ENCODE measurements around the gene AQP2. TPM values are rescaled to one million over a fixed set of nuclear protein-coding genes. Genes with fewer than 3 reads are reported as not detected.

The AQP2 gene
- total and polyA plus RNA-seq, 2 donors (not counting 1 experiment from before 2014, with no cell fraction given): not detected

GRCh38 chr12:49947593-49948226 lies 2.8 kb upstream of the AQP2 start:
- no peak overlapping the region for H3K27ac Mint-ChIP-seq
- CTCF ChIA-PET: interaction anchor here (1.0 to 2.4 kb wide), 2 partner anchors 10 to 15 kb away, joined by 3 to 9 read pairs; no protein-coding TSS in a partner anchor
- POLR2A ChIA-PET: interaction anchor here (0.6 kb wide), 1 partner anchor 78 kb away, joined by 6 read pairs; the partner anchor contains the start of gene RACGAP1
- H3K9ac ChIP-seq (ENCODE audit: low read length): no peak overlapping the region
- no peak overlapping the region for H3K4me3 Mint-ChIP-seq
- H3K36me3 ChIP-seq (replicated peaks in 1 of 2; ENCODE audit: control extremely low read depth in 1 of 2, control insufficient read depth in 1 of 2, extremely low read depth in 1 of 2, insufficient read depth in 2 of 2, low read length in 1 of 2): no peaks in the 10 kb centered on the region
- DNase-seq: no peak
- intact Hi-C loops (cut with micrococcal nuclease): no loop called here
- H3K4me1 Mint-ChIP-seq: peaks cover 10% of the 10 kb centered on the region
- no peaks in the 10 kb centered on the region for H3K79me2 ChIP-seq (ENCODE audit: control insufficient read depth, insufficient read depth, low read length)
- peaks cover 0 to 8% of the 10 kb centered on the region in 2 donors for H3K4me1 ChIP-seq (ENCODE audit: control insufficient read depth in 2 of 2, insufficient read depth in 2 of 2, low read length in 2 of 2)
- H3K4me2 ChIP-seq (replicated peaks; ENCODE audit: low read depth, low read length, poor library complexity, severe bottlenecking): no peak overlapping the region
- 79% methylated on average over 5 of the region's 7 CpGs for WGBS (ENCODE audit: insufficient coverage)
- H3K4me3 ChIP-seq (ENCODE audit: control extremely low read depth in 1 of 5, extremely low read depth in 1 of 5, insufficient read depth in 1 of 5, low read depth in 2 of 5, low read length in 4 of 5): no peak overlapping the region
- H3K27ac ChIP-seq (ENCODE audit: low read length in 2 of 2): no peak overlapping the region
- no peaks in the 10 kb centered on the region for H3K9me3 Mint-ChIP-seq (ENCODE audit: insufficient read depth)
- no peak for TF ChIP-seq CTCF (IDR thresholded peaks at IDR 0.05)
- TF ChIP-seq EZH2 (IDR thresholded peaks at IDR 0.05; ENCODE audit: borderline replicate concordance, insufficient read depth, low read depth, low read length, poor library complexity, severe bottlenecking): no peak
- peaks cover 9% of the 10 kb centered on the region for H3K27me3 Mint-ChIP-seq
- no peak for ATAC-seq (ENCODE audit: low read depth)
- no peaks in the 10 kb centered on the region for H3K9me3 ChIP-seq (ENCODE audit: control extremely low read depth in 1 of 3, control insufficient read depth in 2 of 3, insufficient read depth in 1 of 3, low read length in 2 of 3)
- peaks cover 0 to 16% (median 4%) of the 10 kb centered on the region in 4 experiments for H3K27me3 ChIP-seq (replicated peaks in 1 of 4; ENCODE audit: control extremely low read depth in 1 of 4, control insufficient read depth in 3 of 4, insufficient read depth in 4 of 4, low read length in 3 of 4)
- no peak overlapping the region for H2AFZ ChIP-seq (ENCODE audit: insufficient read depth, low read depth, low read length, poor library complexity, severe bottlenecking)
- no peaks in the 10 kb centered on the region for H4K20me1 ChIP-seq (ENCODE audit: control insufficient read depth, insufficient read depth, low read length, poor library complexity, severe bottlenecking)
